Naive thymus-derived CD4-positive, alpha-beta T cell (primary cell): ENCODE results near the gene GNG7. TPM values are rescaled to one million over a fixed set of nuclear protein-coding genes. Genes with fewer than 3 reads are reported as not detected.

Experiments used
- ATAC-seq: fragments of 150-1000 bp; cut with Tn5 transposase; 2 replicates; pipeline ENCODE4 v1.10.0; 2021; ENCODE audit warnings: mild to moderate bottlenecking, moderate library complexity
- CTCF ChIA-PET: fragments of 350-600 bp; sonication (Branson Sonifier 250); formaldehyde crosslinking; loops from one replicate; lab custom pipeline; 2021; ENCODE audit warnings: antibody characterized with exemption; lab: Charles Lee
- POLR2A ChIA-PET: fragments of 350-600 bp; sonication (Branson Sonifier 250); formaldehyde crosslinking; loops from one replicate; lab custom pipeline; 2021; ENCODE audit warnings: antibody characterized with exemption, inconsistent platforms; lab: Charles Lee
- DNase-seq, 9 donors: peaks; one replicate each; pipeline versions ENCODE4 v3.0.0 to v3.0.0-alpha.2; 2020 to 2022; ENCODE audit warnings: mixed read lengths in 1 of 9
- H3K27ac ChIP-seq: one replicate; pipeline ENCODE4 v1.7.0; 2013; ENCODE audit warnings: mild to moderate bottlenecking, low read depth, low read length, moderate library complexity
- H3K27me3 ChIP-seq, 2 donors: one replicate each; pipeline ENCODE4 v1.7.0; 2013; ENCODE audit warnings: low read length in 2 of 2, mild to moderate bottlenecking in 2 of 2, moderate library complexity in 2 of 2; ENCODE audit not compliant: control insufficient read depth in 2 of 2, insufficient read depth in 2 of 2
- H3K36me3 ChIP-seq, 3 experiments: 1 replicate in 2 of 3; 2 replicates in 1 of 3; pipeline ENCODE4 v1.7.0; 2013; ENCODE audit warnings: low read length in 3 of 3, mild to moderate bottlenecking in 3 of 3, moderate library complexity in 1 of 3; ENCODE audit not compliant: insufficient read depth in 3 of 3, control insufficient read depth in 2 of 3
- H3K4me1 ChIP-seq, 2 donors: one replicate each; pipeline ENCODE4 v1.7.0; 2013; ENCODE audit warnings: low read length in 2 of 2, mild to moderate bottlenecking in 2 of 2, moderate library complexity in 1 of 2; ENCODE audit not compliant: control insufficient read depth in 2 of 2, insufficient read depth in 2 of 2
- H3K4me3 ChIP-seq: 2 replicates; pipeline ENCODE4 v1.7.0; 2013; ENCODE audit warnings: mild to moderate bottlenecking, low read length
- H3K9me3 ChIP-seq, 3 experiments: 1 replicate in 2 of 3; 2 replicates in 1 of 3; pipeline ENCODE4 v1.7.0; 2013; ENCODE audit warnings: low read length in 3 of 3; ENCODE audit not compliant: control insufficient read depth in 2 of 3
- H3K27ac Mint-ChIP-seq, 9 donors: one replicate each; pipeline ENCODE4 v1.8.0; 2020 to 2022; ENCODE audit warnings: mixed read lengths in 9 of 9, mild to moderate bottlenecking in 8 of 9, moderate library complexity in 5 of 9, inconsistent platforms in 2 of 9
- H3K27me3 Mint-ChIP-seq, 5 donors: one replicate each; pipeline ENCODE4 v1.8.0; 2021 to 2022; ENCODE audit warnings: mixed read lengths in 5 of 5, mild to moderate bottlenecking in 1 of 5
- H3K36me3 Mint-ChIP-seq, 5 donors: one replicate each; pipeline ENCODE4 v1.8.0; 2020 to 2022; ENCODE audit warnings: mixed read lengths in 5 of 5, mild to moderate bottlenecking in 3 of 5, inconsistent platforms in 1 of 5
- H3K4me1 Mint-ChIP-seq, 7 donors: one replicate each; pipeline ENCODE4 v1.8.0; 2020 to 2022; ENCODE audit warnings: mixed read lengths in 7 of 7, mild to moderate bottlenecking in 3 of 7, inconsistent platforms in 1 of 7
- H3K4me3 Mint-ChIP-seq, 10 donors: one replicate each; pipeline ENCODE4 v1.8.0; 2020 to 2022; ENCODE audit warnings: mild to moderate bottlenecking in 10 of 10, mixed read lengths in 10 of 10, moderate library complexity in 6 of 10, inconsistent platforms in 2 of 10
- H3K9me3 Mint-ChIP-seq, 11 donors: one replicate each; pipeline ENCODE4 v1.8.0; 2020 to 2022; ENCODE audit warnings: mixed read lengths in 11 of 11, mild to moderate bottlenecking in 4 of 11, inconsistent platforms in 1 of 11, moderate library complexity in 1 of 11
- intact Hi-C, 2 donors: fragments of 100-400 bp; cut with micrococcal nuclease; formaldehyde crosslinking; loops; one replicate each; pipeline ENCODE4 v1.15.1; 2023
- polyA plus RNA-seq, 2 donors: library from polyadenylated mRNA; unstranded; fragments of 300-500 nt; fragmentation: Illumina TruSeq; gene quantifications; one replicate each; pipeline ENCODE4 v1.2.3, GENCODE V29; 2021
- total RNA-seq, 6 experiments: library from RNA in 5 of 6; stranded (reverse) in 5 of 6; gene quantifications; 1 replicate in 5 of 6; 2 replicates in 1 of 6; pipeline ENCODE4 v1.2.3 and lab custom pipeline; 2021 to 2026

GNG7 gene
- total and polyA plus RNA-seq, 7 experiments from 2014 or later: 0.31 to 6.8 (median 4.7) TPM

DNA sequence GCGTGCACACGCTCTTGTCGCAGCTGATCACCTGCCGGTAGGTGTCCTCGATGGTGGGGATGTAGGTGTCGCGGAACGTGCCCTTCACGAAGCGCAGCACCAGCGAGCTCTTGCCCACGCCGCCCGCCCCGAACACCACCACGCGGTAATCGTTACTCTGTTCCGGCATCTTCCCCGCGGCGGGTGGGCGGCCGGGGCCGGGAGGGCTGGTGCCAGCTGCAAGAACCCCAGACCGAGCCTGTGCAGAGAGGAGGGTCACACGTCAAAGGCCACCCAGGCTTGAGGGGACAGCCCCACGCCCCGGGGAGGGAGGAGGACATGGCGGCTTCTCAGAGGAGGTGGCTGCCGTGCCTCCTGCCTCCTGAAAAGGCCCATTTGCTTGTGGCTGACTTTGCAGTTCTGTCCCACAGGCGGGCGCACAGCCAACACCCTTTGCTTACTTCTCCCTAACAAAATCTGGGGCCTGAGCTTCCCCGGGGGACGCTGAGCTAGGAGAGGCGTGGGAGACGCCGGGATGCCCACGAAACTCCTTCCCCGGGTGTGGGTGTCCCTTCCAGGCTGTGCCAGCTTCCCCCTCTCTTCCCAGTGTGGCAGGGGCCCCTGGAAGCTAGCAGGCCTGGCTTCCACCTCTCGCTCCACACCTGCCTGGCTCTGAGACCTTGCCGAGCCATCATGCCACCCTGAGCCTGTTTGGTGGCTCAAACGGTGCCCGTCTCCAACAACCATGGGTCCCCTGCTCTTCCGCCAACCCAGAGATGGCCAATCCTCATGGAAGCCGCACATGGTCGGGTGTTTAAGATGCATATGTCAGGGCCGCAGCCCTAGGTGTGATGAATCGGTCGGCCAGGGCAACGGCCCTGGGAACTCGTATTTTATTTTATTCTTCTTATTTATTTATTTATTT is 15.4 kb upstream of the GNG7 start:
- intact Hi-C loops: no loop called here
- peaks cover 0 to 10% (median 4%) of the 10 kb centered on the region in 7 donors for H3K4me1 Mint-ChIP-seq
- H3K4me3 Mint-ChIP-seq: no peak overlapping the region
- no peak overlapping the region for H3K27ac ChIP-seq
- H3K27ac Mint-ChIP-seq: no peak overlapping the region
- H3K27me3 ChIP-seq: peaks cover 0 to 19% of the 10 kb centered on the region in 2 donors
- CTCF ChIA-PET: interaction anchor here (0.6 kb wide), 1 partner anchor 1273 kb away, joined by 3 read pairs; no protein-coding TSS in a partner anchor
- H3K4me3 ChIP-seq: no peak overlapping the region
- peaks cover 0 to 7% (median 0%) of the 10 kb centered on the region in 3 experiments for H3K9me3 ChIP-seq
- no peak for ATAC-seq
- no peaks in the 10 kb centered on the region for H3K36me3 ChIP-seq
- peaks cover 5 to 25% (median 12%) of the 10 kb centered on the region in 5 donors for H3K27me3 Mint-ChIP-seq
- H3K4me1 ChIP-seq: peaks cover 0 to 8% of the 10 kb centered on the region in 2 donors
- peaks cover 0 to 5% (median 2%) of the 10 kb centered on the region in 5 donors for H3K36me3 Mint-ChIP-seq
- DNase-seq: no peak
- peaks cover 0 to 11% (median 10%) of the 10 kb centered on the region in 11 donors for H3K9me3 Mint-ChIP-seq
- POLR2A ChIA-PET: no interaction called here

DNA sequence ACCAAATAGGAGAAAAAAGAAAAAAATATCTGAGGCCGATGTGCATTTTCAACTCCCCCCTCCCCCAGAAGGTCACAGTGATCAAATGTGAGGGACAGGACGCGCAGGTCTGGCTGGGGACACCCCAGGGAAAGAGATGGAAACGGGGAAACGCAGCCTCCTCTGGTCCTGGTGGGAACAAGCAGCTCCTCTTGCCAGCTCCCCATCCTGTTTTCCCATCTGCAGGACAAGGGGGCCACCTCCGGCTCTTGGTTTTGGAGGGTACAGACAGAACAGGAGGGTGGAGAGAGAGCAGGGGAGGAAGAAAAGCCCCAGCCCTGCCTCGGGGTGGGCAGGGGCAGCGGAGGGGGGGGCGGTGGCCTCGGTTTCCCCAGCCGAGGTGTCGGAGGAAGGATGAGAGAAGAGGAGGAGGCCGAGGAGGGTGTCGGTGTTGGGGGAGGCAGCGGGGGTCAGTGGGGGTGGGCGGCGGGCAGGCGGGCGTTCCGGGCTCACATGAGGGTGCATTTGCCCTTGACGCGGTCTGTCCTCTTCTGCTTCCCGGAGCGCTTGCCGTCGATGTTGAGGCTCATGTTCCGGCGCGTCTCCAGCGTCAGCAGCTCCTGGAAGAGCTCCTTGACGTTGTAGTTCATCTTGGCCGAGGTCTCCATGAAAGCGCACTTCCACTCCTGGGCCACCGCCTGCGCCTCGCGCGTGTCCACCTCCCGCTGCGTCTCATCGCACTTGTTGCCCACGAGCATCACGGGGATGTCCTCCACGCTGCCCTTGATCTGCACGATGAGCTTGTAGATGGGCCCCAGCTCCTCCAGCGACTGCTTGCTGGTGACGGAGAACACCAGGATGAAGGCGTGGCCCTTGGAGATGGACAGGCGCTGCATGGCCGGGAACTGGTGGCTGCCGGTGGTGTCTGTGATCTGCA is 14.5 kb upstream of the GNG7 start:
- ChIA-PET POLR2A (no interaction called here), CTCF (interaction anchor here (0.6 kb wide), 1 partner anchor 1272 kb away, joined by 3 read pairs; no protein-coding TSS in a partner anchor)
- ATAC-seq (no peak), DNase-seq (no peak)
- Histone ChIP-seq H3K27me3 (peaks cover 0 to 15% of the 10 kb centered on the region in 2 donors), H3K27ac (no peak overlapping the region), H3K4me1 (peaks cover 0 to 8% of the 10 kb centered on the region in 2 donors), H3K9me3 (peaks cover 0 to 7% (median 0%) of the 10 kb centered on the region in 3 experiments), H3K4me3 (no peak overlapping the region), H3K36me3 (no peaks in the 10 kb centered on the region)
- intact Hi-C loops: no loop called here
- Mint-ChIP-seq H3K4me3 (no peak overlapping the region), H3K4me1 (peaks cover 0 to 10% (median 4%) of the 10 kb centered on the region in 7 donors), H3K27ac (no peak overlapping the region), H3K36me3 (peaks cover 0 to 5% (median 2%) of the 10 kb centered on the region in 5 donors), H3K9me3 (peaks cover 0 to 11% (median 10%) of the 10 kb centered on the region in 11 donors), H3K27me3 (peaks cover 5 to 18% (median 12%) of the 10 kb centered on the region in 5 donors)

DNA sequence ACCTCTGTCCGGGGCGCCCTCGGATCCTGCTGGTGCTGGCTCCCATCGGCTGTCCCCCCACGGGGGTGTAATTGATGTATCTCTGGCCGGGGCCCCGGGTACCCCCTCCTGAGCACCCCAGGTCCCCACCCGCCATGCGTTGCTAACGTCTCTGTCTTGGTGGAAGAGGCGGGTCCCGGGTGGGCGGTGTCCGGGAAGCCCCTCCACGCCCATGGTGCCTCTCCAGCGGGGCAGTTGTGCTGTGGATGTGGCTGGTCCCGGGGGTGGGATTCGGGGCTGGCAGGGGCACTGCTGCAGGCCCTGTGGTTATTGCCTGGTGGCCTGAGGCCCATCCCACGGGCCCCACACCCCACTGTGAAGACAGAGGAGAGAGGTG is 13.8 kb upstream of the GNG7 start:
- peaks cover 3 to 11% (median 5%) of the 10 kb centered on the region in 7 donors for H3K4me1 Mint-ChIP-seq
- Histone ChIP-seq H3K27me3 (peaks cover 0 to 10% of the 10 kb centered on the region in 2 donors), H3K36me3 (no peaks in the 10 kb centered on the region), H3K4me1 (peaks cover 0 to 8% of the 10 kb centered on the region in 2 donors), H3K9me3 (peaks cover 0 to 7% (median 0%) of the 10 kb centered on the region in 3 experiments), H3K27ac (no peak overlapping the region), H3K4me3 (no peak overlapping the region)
- H3K27ac Mint-ChIP-seq: no peak overlapping the region
- DNase-seq (no peak), ATAC-seq (no peak)
- peaks cover 0 to 11% (median 10%) of the 10 kb centered on the region in 11 donors for H3K9me3 Mint-ChIP-seq
- H3K27me3 Mint-ChIP-seq: peaks cover 5 to 14% (median 10%) of the 10 kb centered on the region in 5 donors
- H3K36me3 Mint-ChIP-seq: peaks cover 0 to 5% (median 2%) of the 10 kb centered on the region in 5 donors
- intact Hi-C loops: no loop called here
- H3K4me3 Mint-ChIP-seq: no peak overlapping the region
- POLR2A ChIA-PET: no interaction called here
- CTCF ChIA-PET: no interaction called here

DNA sequence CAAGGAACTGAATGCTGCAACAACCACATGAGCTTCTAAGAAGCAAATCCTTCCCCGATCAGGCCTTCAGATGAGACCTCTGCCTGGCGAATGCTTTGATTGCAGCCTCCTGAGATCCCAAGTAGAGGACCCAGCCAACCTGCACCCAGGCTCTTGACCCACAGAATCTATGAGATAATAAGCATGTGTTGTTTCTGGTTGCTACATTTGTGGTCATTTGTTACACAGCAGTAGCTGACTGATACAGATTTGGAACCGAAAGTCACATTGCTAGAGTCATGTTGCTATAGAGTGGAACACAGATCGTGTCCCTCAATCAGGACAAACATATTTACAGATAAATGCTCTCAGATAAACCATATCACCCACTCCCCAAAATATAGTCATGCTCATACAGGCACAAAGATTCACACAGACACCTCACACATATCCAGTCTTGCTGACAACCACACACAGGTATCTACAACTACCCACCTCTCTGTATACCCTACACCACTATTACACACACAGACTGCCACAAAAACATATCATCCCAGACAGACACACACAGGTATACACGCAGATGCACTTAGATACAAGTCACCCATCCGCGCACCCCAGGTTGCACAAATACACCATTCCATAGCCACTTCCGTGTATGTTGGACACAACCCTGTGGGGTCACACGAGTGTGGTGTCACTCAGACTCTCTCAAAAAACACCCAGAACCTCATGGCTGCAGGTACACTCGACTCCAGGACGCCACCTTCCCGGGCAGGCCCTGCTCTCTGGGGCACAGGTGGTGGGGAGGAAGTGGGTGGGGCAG is 13.2 kb upstream of the GNG7 start:
- POLR2A ChIA-PET: interaction anchor here (0.6 kb wide), 1 partner anchor 40 kb away, joined by 3 read pairs; no protein-coding TSS in a partner anchor
- Mint-ChIP-seq H3K27ac (no peak overlapping the region), H3K9me3 (peaks cover 0 to 11% (median 10%) of the 10 kb centered on the region in 11 donors), H3K27me3 (peaks cover 5 to 14% (median 10%) of the 10 kb centered on the region in 5 donors), H3K4me3 (peak overlapping the region in 1 of 10 donors; percentile 1), H3K36me3 (peaks cover 0 to 5% (median 2%) of the 10 kb centered on the region in 5 donors), H3K4me1 (peaks cover 4 to 15% (median 6%) of the 10 kb centered on the region in 7 donors)
- Histone ChIP-seq H3K27ac (no peak overlapping the region), H3K4me1 (peaks cover 0 to 8% of the 10 kb centered on the region in 2 donors), H3K4me3 (no peak overlapping the region), H3K36me3 (no peaks in the 10 kb centered on the region), H3K27me3 (peaks cover 0 to 10% of the 10 kb centered on the region in 2 donors), H3K9me3 (peaks cover 0 to 7% (median 0%) of the 10 kb centered on the region in 3 experiments)
- CTCF ChIA-PET: no interaction called here
- no peak for ATAC-seq
- no peak for DNase-seq
- intact Hi-C loops: no loop called here

DNA sequence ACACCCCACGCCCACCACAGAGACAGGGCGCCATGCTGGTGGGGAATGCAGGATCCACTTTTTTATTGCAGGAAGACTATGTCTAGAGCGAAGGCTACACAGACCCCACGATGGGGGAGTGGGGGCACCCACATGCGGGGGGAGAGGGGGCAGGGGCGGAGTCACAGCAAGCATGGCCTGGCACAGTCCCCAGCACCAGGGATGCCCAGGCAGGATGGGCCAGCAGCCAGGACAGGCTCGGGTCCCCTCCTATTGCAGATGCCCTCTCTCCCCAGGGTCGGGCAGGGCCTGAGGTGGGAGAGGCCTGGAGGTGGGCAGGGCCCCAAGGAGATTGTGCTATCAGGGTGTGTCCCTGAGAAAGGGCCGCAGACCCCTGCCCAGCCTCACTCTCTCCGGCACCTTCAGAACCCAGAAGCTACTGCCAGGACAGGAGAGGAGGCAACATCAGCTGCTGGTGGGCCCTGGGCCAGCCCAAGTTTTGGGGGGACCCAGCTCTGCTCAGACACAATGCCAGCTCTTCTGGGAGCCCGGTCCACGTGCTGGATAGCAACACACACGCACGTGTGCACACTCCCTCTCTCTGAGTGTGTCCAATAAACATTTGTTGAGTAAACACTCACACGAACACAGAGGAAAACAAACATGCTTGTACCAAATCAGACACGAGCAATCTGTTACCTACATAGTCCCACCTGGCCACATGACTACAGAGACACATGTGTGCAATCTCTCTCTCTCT is 12.2 kb upstream of the GNG7 start:
- Mint-ChIP-seq H3K4me1 (peaks cover 1 to 17% (median 6%) of the 10 kb centered on the region in 7 donors), H3K4me3 (no peak overlapping the region), H3K36me3 (peaks cover 0 to 5% (median 2%) of the 10 kb centered on the region in 5 donors), H3K27ac (no peak overlapping the region), H3K27me3 (peaks cover 2 to 9% (median 7%) of the 10 kb centered on the region in 5 donors), H3K9me3 (peaks cover 0 to 11% (median 10%) of the 10 kb centered on the region in 11 donors)
- no peak overlapping the region for H3K4me3 ChIP-seq
- ATAC-seq (no peak), DNase-seq (no peak)
- H3K36me3 ChIP-seq: no peaks in the 10 kb centered on the region
- H3K9me3 ChIP-seq: peaks cover 0 to 7% (median 0%) of the 10 kb centered on the region in 3 experiments
- intact Hi-C loops: no loop called here
- ChIA-PET CTCF (no interaction called here), POLR2A (interaction anchor here (0.6 kb wide), 2 partner anchors 41 to 931 kb away, joined by 3 read pairs; no protein-coding TSS in a partner anchor)
- no peaks in the 10 kb centered on the region for H3K4me1 ChIP-seq
- peaks cover 0 to under 1% of the 10 kb centered on the region in 2 donors for H3K27me3 ChIP-seq
- H3K27ac ChIP-seq: no peak overlapping the region
